ENCODE measurements around the gene RNF113B.

DNA sequence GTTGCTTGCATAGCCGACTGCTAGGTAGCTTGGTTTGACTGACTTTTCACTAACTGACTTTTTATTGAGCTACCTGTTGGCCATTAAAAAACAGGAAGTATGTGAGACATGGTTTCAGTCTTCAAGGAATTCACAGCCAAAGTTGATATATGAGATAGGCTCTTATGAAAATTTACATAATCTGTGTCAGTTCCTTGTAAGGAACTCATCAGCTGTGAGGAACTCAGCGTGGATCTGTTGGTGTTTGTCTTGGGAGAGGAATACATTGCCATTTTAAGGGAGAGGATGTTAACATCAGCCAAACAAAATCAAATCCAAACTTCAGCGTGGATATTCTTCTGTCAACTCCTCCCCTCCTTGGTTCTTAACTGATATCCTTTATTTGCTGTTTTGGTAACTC is 2.0 kb downstream of the RNF113B start:
- TF ChIP-seq RAD21 (IDR thresholded peaks at IDR 0.05), result no peak
- TF ChIP-seq, protein P1, sequence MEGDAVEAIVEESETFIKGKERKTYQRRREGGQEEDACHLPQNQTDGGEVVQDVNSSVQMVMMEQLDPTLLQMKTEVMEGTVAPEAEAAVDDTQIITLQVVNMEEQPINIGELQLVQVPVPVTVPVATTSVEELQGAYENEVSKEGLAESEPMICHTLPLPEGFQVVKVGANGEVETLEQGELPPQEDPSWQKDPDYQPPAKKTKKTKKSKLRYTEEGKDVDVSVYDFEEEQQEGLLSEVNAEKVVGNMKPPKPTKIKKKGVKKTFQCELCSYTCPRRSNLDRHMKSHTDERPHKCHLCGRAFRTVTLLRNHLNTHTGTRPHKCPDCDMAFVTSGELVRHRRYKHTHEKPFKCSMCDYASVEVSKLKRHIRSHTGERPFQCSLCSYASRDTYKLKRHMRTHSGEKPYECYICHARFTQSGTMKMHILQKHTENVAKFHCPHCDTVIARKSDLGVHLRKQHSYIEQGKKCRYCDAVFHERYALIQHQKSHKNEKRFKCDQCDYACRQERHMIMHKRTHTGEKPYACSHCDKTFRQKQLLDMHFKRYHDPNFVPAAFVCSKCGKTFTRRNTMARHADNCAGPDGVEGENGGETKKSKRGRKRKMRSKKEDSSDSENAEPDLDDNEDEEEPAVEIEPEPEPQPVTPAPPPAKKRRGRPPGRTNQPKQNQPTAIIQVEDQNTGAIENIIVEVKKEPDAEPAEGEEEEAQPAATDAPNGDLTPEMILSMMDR (IDR thresholded peaks at IDR 0.05; ENCODE audit: low read depth, low read length, missing input control), result no peak
